ENCODE data around the gene STK25.
A peak's percentile ranks its signal among the peaks of the same experiment; 100 is the strongest.
"Not testable (repeated sequence)": the region's sequence is repeated elsewhere in the genome, so short reads cannot be mapped to it uniquely, and the experiment has no call there.

The STK25 gene

DNA sequence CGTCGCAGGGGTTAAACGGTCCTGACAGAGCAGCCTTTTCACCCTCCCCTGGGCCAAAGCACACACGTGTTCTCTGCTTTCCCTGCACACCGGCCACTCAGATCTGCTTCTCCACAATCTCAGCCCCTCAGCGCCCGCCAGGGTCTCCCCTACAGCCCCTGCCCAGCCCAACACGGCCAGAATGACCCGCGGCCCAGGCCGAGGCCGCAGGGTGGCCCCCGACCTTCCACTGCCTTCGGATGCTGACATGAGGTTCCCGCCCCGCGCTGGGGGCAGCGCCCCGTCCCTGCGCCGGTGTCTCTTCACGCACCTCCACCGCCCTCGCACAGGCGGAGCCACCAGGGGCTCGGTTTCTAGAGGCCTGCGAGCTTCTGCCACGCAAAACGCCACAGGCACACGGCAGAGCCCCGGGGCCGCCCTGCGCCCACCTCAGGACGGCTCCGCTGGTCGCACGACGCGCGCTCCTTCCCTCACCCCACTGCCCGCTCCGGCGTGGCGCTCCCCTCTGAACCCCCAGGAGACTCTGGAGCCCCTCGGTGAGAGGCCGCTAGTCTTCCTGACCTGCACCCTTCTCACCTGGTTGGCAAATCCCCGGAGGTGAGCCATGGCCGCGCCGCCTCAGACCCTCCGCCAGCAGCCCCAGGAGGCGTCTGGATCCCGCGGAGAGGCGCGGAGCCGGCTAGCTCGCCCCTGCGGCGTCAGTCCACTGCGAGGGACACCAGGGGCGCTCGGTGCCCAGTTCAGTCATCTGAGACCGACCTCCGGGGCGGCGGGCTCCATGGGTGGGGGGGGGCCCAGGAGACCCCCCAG is 749 bp downstream of the STK25 start:
- DNase-seq, result peak; percentile 60

DNA sequence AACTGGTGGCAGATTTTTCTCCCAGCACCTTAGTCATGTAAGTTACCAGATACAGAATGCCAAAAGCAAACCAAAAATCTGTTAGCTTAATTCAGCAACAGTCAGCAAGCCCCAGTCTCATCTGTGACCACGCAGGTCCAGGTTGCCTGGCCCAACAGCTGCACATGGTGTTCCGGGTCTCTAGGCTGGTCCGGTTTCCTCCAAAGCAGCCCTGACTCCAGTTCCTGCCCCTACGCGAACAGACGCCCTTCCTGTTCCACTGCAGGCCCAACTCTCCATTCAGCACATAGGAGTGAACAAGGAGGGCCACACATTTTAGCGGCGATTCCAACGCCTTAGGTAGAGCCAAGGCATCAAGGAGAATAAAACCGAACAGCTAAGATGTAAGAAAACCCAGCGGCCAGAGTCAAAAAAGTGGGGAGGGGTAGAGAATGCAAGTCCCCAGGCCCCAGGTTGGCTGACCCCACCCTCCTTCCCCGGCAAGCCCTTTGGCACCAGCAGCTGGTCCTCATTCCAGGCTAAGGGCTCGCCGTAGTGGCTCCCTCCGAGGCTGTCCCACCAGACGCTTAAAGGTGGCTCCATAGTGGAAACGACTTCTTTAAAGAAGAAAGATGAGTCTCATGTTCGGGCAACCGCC is 1.5 kb downstream of the STK25 start:
- DNase-seq, result peak; percentile 26

DNA sequence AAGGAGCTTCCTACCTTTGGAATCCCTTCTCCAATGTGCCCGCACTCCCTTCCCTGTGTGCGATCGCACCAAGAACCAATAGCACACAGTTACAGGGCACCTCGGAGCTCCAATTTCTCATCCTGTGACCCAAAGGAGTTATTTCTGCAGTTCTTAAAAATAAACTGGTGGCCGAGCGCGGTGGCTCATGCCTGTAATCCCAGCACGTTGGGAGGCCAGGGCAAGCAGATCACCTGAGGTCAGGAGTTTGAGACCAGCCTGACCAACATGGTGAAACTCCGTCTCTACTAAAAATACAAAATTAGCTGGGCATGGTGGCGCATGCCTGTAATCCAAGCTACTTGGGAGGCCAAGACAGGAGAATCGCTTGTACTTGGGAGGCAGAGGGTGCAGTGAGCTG is 2.1 kb downstream of the STK25 start:
- DNase-seq, result not testable (repeated sequence)

DNA sequence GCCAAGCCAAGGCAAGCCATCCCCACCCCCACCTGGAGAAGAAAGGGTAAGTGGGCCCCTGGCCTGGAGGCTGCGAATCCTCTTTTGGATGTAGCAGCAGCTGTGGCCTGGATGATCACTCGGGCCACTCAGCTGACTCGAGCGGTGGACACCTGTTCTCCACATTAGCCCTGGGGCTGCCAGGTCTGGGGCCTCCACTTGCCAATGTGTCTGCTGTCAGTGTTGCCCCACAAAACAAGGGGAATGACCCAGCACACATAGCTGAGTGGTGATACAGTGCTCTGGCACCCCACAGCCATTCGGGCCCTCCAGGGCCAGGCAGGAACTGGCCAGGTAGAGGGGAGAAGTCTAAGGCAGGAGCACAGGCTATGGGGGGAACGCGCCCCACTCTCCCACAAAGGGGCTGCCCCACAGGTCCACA is 2.6 kb downstream of the STK25 start:
- DNase-seq, result no peak

DNA sequence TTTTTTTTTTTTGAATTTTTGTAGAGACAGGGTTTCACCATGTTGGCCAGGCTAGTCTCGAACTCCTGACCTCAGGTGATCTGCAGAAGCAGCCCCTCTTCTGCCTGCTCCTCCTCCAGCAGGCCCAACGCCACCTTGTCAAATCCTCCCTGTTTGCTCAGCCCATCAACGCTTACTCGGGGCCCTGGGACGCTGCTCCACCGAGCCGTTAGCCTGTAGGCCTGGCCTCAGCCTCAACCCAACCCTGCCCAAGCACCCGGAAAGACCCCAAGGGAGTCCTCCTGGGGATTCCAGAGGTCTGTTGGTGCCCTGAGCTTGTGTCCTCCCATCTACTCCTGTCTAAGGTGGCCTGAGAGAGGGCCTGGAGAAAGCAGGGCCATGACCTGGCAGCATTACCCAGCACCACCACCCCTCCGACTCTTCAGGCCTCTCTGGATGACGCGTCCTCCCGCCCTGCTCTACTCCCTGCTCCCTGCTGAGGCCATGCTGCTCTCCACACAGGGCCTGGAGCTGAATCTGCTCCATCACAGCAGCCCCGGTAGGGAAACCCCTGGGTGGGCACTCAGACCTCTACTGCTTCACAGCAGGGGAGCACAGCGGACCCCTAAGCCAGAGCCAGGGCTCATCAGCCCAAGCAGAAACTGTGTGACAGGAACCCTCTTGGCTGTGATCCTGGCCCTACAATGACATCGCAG is 3.2 kb downstream of the STK25 start:
- no peak for DNase-seq

DNA sequence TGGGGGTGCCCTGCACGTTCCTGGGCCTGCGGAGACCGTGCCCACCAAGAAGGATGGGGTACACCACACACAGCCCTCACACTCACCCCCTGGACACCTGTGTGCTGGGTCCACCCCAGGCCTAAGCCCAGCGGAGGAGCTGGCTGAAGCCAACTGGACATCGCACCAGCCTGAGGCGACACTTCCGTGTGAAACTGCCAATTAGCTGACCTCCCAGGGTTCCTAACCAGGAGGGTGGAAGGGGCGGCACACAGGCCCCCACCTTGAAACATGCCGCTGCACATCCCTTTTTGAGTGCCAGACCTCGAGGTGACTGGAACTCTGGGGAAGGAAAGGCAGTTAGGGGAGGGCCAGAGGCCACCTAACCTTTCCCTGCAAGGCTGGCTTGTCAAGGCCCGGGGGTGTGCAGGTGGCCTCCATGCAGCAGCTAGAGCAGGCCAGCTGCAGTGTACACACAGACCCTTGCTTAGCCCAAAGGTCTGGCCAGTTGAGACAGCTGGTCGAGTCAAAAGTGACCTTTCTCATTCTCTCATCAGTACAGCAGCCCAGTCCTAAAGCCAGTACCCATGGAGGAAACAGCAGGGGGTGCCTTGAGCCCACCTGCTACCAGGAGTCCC is 4.5 kb downstream of the STK25 start:
- no peak for DNase-seq

DNA sequence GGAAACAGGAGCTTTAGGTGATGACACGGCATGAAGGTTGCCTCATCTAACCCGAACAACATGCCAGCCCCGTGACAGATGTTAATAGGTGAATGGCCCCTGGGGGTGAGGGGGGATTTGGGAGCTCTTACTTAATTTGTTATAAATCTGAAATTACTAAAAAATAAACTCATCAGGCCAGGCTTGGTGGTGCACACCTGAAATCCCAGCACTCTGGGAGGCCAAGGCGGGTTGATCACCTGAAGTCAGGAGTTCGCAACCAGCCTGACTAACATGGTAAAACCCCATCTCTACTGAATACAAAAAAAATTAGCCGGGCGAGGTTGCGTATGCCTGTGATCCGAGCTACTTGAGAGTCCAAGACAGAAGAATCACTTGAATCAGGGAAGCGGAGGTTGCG is 6.1 kb downstream of the STK25 start:
- DNase-seq, result no peak

DNA sequence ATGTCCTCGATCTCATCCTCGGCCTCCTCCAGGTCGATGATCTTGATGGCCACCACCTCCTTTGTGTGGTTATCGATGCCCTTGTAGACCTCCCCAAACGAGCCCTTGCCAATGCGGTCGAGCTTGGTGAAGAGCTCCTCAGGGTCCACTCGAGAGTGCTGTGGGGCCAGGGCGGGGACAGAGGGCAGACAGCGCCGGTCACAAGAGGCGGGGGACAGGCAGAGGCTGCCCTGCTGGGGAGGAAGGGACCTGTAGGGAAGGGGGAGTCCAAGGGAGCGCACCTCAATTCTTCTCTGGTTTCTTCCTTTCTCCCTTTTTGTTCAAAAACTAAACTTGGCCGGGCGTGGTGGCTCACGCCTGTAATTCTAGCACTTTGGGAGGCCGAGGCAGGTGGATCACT is 6.8 kb downstream of the STK25 start:
- DNase-seq, result no peak

DNA sequence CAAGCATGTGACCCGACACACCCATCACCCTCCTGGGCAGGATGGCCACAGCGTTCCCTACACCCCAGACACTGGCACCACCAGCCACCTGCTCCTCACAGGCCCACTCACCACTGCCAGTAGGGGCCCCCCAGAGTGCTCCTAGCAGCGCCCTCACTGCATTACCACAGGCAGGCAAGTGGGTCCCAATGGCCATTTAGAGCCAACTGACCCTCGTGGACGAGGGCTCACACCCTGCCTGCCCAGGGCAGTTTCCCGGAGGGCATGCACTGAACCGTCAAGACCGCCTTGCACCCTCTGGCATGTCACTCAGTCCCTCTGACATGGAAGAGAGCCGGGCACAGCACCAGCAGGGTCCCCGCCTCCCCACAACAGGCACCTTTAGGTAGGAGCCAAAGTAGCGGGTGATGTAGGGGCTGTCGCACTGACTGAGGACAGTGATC is 7.3 kb downstream of the STK25 start:
- no peak for DNase-seq

DNA sequence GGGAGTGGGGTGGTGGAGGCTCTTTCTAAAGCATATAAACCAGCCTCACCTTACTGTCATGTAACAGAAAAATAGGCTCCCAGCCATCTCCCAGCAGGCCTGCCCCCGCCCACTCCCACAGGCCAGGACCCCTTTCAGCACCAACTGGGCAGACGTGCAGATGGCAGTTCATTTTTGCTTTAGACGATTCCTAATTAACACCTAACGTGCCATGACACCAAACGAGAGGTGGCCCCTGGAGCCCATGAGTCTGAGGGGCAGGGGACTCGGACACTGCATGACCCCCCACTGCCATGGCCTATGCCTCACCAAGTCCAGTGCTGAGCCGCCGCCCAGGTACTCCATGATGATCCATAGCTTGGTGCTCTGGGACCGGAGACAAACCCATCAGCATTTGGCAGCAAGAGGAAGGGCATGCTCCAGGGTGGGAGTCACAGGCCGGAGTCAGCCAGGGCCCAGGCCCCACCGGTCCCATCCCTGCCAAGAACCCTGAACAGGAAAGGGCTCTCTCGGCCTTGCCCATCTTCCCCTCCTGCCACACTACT is 7.9 kb downstream of the STK25 start:
- DNase-seq, result no peak

DNA sequence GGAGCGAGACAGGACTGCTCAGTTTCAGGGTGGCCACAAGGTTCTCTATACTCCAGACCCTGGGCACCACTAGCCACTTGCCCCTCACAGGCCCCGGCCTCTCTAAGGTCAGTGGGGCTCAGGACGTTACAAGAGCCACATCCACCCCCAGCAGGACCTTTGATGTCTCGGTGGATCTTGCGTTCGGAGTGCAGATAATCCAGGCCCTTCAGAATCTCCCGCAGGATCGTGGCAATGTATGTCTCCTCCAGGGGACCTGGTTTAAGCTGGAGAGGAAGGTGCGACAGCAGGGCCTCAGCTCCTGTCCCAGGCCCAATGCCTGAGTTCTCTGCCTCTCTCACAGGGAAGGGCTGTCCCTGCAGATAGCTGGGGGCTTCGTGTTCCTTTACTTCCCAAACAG is 8.4 kb downstream of the STK25 start:
- no peak for DNase-seq

DNA sequence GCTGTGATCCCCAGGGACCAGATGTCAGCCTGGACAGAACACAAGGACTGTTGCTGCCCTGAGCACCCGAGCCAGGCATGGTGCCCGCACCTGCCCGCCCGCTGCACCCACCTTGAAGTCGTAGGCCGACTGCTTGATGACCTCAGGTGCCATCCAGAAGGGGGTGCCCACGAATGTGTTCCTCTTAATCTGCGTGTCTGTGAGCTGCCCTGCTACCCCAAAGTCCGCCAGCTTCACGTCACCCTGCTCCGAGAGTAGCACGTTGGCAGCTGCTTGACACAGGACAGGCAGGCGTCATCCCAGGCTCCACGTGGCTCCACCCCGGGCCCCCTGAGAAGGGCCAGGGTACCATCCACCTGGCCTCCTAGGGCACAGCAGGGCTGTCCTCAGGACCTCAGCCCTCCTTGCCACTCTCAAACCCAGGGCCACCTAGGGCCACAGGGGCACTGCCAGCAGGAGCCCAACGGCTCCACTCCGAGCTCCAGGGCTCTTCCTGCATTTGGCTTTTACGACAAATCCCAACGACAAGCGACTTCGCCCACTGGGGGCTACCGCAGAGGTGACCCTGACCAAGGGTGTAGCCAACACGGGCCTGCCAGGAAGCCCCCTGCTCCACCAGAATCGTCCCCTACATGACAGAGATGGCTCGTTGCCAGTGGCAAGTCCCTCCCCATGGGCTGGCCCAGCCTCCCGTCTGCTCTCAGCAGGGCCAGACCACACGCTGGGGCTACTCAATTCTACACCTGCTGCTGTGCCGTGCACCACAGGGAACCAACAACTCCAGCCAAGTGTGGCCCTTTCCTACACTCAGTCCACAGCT is 9.0 kb downstream of the STK25 start:
- DNase-seq, result no peak

DNA sequence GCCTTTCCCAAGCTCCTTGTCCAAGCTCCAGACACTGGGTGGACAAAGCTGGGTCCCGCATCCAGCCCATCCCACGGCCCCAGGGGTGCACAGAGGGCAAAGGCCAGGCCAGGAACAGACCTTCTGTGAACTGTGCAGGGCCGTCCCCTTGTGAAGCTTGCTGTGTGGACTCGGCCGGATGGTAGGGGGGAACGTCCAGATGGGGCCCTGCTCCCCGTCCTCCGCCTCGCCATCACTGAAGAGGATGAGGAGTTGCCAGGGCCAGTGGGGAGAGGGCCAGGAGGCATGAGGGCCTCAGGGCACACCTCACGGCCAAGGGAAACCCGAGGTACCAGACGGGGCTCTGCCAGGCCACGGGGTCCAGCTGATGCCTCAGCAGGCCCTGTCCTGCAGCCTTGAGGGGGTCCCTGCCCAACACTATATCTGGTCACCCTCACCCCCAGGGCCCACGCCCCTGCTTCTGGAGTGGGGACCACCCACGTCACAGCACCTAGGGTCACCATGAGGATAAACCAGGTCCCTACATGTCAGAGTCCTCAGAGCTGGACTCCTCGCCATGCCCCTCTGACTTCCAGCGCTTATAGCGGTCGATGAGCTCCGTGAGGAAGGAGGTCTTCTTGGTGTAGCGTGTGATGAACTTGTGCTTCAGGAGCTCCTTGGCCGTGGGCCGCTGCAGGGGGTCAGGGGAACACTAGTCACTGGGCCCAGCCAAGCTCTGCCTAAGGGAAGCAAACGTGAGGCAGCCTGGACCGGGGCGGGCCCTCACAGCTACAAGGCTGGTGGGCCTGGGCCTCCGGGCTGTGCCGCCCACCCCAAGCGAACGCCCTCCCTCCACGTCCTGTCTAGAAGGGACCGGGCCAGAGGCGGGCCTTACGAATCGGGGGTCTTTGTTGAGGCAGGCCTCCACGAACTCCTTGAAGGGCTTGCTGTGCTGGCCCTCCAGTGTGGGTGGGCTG is 10.0 kb downstream of the STK25 start:
- no peak for DNase-seq

DNA sequence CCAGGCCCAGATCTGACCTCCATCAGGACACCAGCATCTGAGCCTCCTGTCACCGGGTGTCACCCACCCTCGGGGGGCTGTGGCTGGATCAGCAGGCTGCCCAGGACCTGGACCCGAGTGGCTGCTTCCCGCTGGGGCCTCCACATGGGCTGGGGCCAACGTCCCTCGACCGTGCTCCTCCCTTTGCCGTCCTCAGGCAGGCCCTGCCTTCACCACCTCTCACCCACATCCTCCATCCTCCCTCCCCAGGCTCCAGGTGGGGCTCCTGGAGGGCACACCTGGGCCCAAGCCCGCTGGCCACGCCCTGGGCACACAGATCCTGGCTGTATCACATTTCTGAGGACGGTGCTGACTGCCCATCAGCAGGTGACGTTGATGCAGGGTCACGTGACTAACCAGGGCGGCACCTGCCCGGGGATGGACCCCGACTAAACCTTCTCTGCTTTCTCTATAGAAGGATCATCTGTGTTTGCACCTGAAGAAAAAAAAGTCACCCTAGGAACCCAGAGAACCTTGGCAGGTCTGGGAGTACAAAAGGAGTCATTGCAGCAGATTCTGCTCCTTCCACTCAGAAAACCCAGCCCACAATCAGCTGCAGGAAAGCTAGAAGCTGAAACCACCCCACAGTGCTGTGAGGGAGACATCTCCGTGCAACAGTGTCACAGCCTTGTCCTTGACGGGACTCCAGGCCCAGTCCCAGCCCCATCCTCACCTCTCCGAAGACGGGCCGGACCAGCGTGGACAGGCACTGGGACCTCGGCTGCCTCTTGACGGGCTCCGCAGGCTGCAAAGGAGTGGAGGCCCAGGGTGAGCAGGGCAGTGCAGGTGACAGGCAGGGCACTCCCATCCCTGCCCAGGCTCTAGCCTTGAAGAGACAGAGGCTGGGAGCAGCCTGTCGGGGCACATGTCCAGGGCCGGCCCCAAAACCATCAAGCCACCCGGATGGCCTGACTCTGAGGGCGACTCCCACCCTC is 11.2 kb downstream of the STK25 start:
- no peak for DNase-seq

DNA sequence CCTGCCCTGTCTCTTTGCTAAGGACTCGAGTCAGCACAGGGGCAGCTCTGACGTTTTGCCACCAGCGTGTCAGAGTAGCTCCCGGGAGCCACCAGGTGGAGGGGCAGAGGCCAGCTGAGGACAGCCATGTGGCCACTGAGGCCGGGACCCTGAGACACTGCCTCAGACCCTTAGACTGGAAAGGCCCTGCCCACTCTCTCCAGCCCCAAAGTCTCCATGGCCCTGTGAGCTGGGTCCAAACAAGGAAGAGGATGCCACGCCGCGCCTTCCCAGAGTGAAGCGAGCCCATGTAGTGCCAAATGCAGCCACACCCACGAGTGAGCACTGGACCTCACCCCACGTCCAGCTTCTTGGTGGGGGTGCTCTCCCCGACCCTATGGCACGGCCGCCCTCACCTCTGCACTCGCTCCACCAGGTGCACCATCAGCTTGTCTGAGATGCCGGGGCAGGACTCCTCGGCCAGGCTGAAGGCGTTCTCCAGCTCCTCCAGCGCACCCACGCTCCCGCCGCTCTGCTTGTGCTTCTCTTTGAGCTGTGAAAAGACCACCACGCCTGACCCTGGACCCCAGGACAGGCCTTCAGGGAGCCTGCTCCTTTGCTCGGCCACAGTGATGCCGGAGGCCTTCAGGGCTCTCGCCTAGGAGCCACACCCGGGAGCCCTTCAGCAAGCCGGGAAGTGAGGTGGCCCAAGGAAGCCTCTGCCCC is 12.2 kb downstream of the STK25 start:
- DNase-seq, result no peak

DNA sequence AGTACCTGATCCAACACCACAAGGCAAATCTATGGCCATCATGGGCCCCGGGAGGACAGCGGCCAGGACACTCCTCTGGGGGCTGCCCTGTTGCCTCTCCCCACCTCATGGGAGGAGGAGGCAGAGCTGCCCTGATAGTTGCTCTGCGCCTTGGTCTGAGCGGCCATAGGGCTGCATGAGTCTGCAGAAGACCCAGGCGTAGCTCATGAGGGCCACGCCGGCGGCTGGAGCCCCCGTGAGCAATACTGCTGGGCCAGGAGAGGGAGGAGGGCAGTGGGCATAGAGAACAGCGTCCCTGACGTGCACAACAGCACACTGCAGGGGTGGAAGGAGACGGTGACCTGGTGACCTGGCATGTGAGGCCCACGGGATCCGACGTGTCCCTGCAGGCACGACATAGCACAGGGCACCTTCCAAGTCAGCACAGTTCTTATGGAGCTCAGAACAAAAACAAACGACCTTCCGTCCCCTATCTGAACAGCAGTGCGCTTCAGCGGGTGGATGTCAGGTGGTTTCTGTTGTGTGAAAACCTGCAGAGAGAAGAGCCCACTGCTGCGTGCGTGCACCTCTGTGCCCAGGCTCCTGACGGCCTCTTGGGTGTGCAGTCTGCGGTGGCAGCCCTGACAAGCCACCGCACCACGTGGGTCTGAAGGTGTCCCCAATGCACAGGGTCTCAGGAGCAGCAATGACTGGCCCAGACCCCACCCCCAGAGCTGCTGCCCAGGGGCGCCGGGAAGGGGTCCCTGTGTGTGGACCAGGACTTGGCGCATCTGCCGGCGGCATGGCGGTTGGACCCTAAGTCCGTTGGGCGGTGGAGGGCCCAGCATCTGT is 13.0 kb downstream of the STK25 start:
- no peak for DNase-seq

DNA sequence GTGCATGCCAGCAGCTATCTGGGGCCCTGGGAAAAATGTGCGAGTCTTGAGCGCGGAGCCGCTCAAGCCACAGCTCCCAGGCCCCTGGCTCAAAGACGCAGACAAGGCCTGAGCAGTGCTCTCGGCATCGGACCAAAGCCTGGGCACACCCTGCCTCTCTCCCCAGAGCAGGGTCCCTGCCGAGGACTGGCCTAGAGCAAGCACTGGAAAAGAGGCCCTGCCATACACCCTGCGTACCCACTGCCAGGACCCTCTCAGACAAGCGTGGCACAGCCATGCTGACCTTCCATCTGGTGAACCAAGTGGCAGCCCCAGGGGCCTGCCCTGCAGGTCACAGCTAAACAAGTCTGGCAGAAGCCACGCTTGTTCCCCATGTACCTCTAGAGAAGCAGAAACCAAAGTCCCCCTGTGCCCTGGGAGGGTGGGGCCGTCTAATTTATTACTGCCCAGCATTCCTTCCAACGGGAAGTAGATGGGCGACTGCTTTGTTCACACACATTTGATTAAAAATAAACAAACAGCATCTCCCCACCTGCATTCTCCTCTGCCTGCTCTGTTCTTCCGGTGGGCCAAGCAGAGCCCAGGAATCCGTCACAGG is 14.0 kb downstream of the STK25 start:
- DNase-seq, result no peak

DNA sequence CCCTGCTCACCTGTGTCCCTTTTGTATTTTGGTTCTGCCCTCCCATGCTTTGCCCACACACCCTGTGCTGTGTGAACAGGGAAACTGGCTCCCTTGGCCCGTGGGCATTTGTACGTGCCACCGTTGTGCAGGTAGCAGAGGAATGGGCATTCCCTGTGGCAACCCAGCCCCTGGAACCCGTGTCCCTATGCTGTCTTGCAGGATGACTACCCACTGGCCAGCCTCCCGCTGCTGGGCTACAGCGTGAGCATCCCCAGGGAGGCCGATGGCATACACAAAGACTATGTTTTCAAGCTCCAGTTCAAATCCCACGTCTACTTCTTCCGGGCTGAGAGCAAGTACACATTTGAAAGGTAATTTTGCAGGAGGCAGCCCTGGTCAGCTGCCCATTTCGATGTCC is 15.3 kb downstream of the STK25 start:
- DNase-seq, result no peak
